Activated B cell treated with CpG ODN at 0.5 μM for 24 hours (primary cell): ENCODE measurements around the gene SYNPO2. TPM values are rescaled to one million over a fixed set of nuclear protein-coding genes. Genes with fewer than 3 reads are reported as not detected.
A peak's percentile ranks its signal among the peaks of the same experiment; 100 is the strongest.
"Not testable (repeated sequence)": the region's sequence is repeated elsewhere in the genome, so short reads cannot be mapped to it uniquely, and the experiment has no call there.

ENCODE experiments used
- ATAC-seq: fragments of 200-7000 bp; cut with Tn5 transposase; one replicate; pipeline ENCODE4 v1.10.0; 2021; ENCODE audit warnings: low read depth, mild to moderate bottlenecking, moderate library complexity
- CTCF ChIA-PET: fragments of 350-600 bp; sonication (Branson Sonifier 250); formaldehyde crosslinking; loops from one replicate; lab custom pipeline; 2021; ENCODE audit warnings: antibody characterized with exemption; lab: Charles Lee
- POLR2A ChIA-PET: fragments of 350-600 bp; sonication (Branson Sonifier 250); formaldehyde crosslinking; loops from one replicate; lab custom pipeline; 2021; ENCODE audit warnings: antibody characterized with exemption; lab: Charles Lee
- DNase-seq: peaks from one replicate; pipeline ENCODE4 v3.0.0; 2022
- H3K27ac Mint-ChIP-seq: one replicate; pipeline ENCODE4 v1.8.0; 2020; ENCODE audit warnings: mixed read lengths
- H3K27me3 Mint-ChIP-seq: one replicate; pipeline ENCODE4 v1.8.0; 2021; ENCODE audit warnings: mixed read lengths
- H3K36me3 Mint-ChIP-seq: one replicate; pipeline ENCODE4 v1.8.0; 2021; ENCODE audit warnings: low read depth, mixed read lengths
- H3K4me1 Mint-ChIP-seq: one replicate; pipeline ENCODE4 v1.8.0; 2021; ENCODE audit warnings: mixed read lengths
- H3K4me3 Mint-ChIP-seq: one replicate; pipeline ENCODE4 v1.8.0; 2020; ENCODE audit warnings: mild to moderate bottlenecking, mixed read lengths
- H3K9me3 Mint-ChIP-seq: one replicate; pipeline ENCODE4 v1.8.0; 2020; ENCODE audit warnings: mixed read lengths
- CTCF ChIP-seq: fragments of 200-600 bp; IDR thresholded peaks from one replicate; pipeline ENCODE4 v1.8.0; 2022; ENCODE audit warnings: antibody characterized with exemption, mild to moderate bottlenecking
- intact Hi-C: fragments of 100-400 bp; cut with micrococcal nuclease; formaldehyde crosslinking; loops from one replicate; pipeline ENCODE4 v1.15.1; 2024
- total RNA-seq: library from RNA; stranded (reverse); gene quantifications from 2 replicates; pipeline ENCODE4 v1.2.3, GENCODE V29; 2022

SYNPO2 gene
- total RNA-seq, 1 donor from 2014 or later = 0.18 TPM

DNA sequence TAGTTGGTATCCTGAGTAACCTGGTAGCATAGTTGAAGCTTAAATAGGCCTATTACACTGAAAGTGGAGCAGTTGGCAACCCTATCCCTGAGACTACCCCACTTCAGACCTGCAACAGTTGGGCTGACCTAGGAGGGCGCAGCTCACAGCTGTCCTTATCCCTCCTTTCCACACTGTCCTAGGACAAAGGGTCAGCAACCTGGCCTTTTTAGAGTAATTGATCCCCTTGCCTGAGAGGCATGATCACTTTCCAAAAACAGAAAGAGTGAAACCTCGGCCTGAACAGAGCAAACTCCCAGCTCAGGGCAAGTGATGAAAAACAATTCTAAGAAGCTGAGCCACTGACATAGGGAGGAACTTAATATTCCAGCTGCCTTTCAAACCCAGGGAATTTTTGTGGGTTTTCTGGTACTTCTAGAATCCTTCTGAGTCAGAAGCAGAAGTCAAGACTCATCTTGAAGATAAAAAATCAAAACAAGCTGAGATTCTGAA is 152.1 kb downstream of the SYNPO2 start:
- Mint-ChIP-seq H3K4me3 (no peak overlapping the region), H3K27me3 (no peaks in the 10 kb centered on the region), H3K9me3 (no peaks in the 10 kb centered on the region), H3K27ac (no peak overlapping the region), H3K36me3 (no peaks in the 10 kb centered on the region), H3K4me1 (peaks cover 5% of the 10 kb centered on the region)
- intact Hi-C loops = loop anchor here (5.0 kb wide), 2 partner anchors 587 to 1012 kb away; partner anchors contain the start of gene PDE5A
- no peak for DNase-seq
- ChIA-PET CTCF (interaction anchor here (0.7 to 3.3 kb wide), 10 partner anchors 11 to 453 kb away, joined by 3 to 27 read pairs (median 4); no protein-coding TSS in a partner anchor), POLR2A (interaction anchor here (0.9 kb wide), 1 partner anchor 259 kb away, joined by 3 read pairs; no protein-coding TSS in a partner anchor)
- no peak for ATAC-seq
- TF ChIP-seq CTCF = no peak

DNA sequence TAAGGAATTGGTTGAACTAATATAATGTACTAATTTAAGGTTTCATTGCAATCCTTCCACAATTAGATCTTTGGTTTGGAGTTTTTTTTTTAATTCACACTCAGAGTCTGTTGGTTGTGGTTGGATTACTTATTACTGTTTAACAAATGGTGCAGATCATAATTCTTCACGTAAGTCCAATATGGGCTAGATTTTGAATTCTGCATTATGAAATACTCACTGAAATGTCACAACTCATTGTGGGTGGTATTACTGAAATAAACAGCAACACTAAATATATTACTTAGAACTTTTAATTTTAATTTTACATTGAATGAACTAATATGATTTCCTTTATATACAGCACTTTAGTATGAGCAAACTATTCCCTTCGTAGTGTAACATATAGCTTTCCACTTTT is 152.7 kb downstream of the SYNPO2 start:
- ATAC-seq (no peak), DNase-seq (no peak)
- Mint-ChIP-seq H3K9me3 (no peaks in the 10 kb centered on the region), H3K4me1 (peaks cover 5% of the 10 kb centered on the region), H3K36me3 (no peaks in the 10 kb centered on the region), H3K4me3 (no peak overlapping the region), H3K27ac (no peak overlapping the region), H3K27me3 (no peaks in the 10 kb centered on the region)
- CTCF ChIA-PET = interaction anchor here (0.7 to 3.3 kb wide), 7 partner anchors 60 to 452 kb away, joined by 4 to 27 read pairs (median 5); partner anchors contain the start of gene USP53
- intact Hi-C loops = loop anchor here (5.0 kb wide), 2 partner anchors 586 to 1011 kb away; partner anchors contain the start of gene PDE5A
- no peak for TF ChIP-seq CTCF
- POLR2A ChIA-PET = no interaction called here

DNA sequence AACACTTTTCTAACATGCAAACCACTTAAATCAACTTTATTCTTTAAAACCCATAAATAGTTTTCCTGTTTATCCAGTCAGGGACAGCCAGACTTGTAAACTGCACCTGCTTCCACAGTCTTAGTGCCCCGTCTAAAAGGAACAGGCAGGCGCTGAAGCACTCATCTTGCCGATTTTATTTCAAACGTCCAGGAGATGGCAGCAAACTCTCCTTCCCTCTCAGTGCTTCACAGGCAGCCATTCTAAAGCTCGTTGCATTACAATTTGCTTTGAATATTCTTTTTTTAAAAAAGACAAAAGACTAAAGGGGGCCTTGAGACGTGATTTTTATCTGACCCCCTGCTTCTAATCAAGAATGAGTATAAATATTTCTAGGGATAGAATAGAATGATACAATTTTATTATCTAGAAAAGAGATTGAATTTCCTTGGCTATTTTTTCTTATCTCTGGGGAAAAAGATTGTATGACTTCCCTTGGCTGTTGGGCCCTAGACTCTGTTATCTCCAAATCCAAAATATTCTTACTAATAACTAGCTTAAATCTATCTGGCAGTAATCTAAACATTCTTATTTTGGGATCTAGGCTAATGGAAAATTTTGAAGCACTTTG is 153.4 kb downstream of the SYNPO2 start:
- Mint-ChIP-seq H3K27me3 (no peaks in the 10 kb centered on the region), H3K9me3 (no peaks in the 10 kb centered on the region), H3K27ac (no peak overlapping the region), H3K4me1 (peaks cover 5% of the 10 kb centered on the region), H3K36me3 (no peaks in the 10 kb centered on the region), H3K4me3 (no peak overlapping the region)
- ATAC-seq (peak; percentile 83), DNase-seq (no peak)
- no peak for TF ChIP-seq CTCF
- intact Hi-C loops = loop anchor here (1.0 to 5.0 kb wide), 9 partner anchors 59 to 1010 kb away; partner anchors contain the start of genes PDE5A and USP53
- CTCF ChIA-PET = interaction anchor here (1.0 to 3.3 kb wide), 6 partner anchors 42 to 247 kb away, joined by 3 to 27 read pairs (median 4); partner anchors contain the start of gene USP53
- POLR2A ChIA-PET = interaction anchor here (0.5 kb wide), 1 partner anchor 98 kb away, joined by 3 read pairs; no protein-coding TSS in a partner anchor

DNA sequence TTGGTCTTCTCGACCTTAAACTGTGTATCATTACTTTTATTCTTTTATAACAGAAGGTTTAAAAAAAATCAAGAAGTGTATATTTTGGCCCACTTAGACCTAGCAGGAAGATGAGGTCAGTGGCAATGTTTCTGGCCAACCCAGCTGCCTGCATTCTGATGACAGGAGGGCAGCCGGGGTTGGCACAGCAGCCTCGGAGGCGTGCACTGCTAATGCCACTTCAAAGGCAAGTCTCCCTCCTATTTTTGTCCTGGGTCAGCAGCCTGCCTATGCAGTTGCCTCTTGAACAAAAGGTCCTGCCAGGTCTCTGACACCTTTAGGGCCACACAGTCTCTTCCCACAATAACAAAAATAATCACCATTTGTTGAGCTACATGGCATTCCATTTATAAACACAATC is 157.6 kb downstream of the SYNPO2 start:
- intact Hi-C loops = no loop called here
- no peaks in the 10 kb centered on the region for H3K9me3 Mint-ChIP-seq
- no peak for DNase-seq
- peaks cover 2% of the 10 kb centered on the region for H3K27me3 Mint-ChIP-seq
- ATAC-seq = no peak
- H3K27ac Mint-ChIP-seq = no peak overlapping the region
- peaks cover 5% of the 10 kb centered on the region for H3K4me1 Mint-ChIP-seq
- POLR2A ChIA-PET = no interaction called here
- H3K4me3 Mint-ChIP-seq = no peak overlapping the region
- TF ChIP-seq CTCF = no peak
- CTCF ChIA-PET = no interaction called here
- no peaks in the 10 kb centered on the region for H3K36me3 Mint-ChIP-seq

DNA sequence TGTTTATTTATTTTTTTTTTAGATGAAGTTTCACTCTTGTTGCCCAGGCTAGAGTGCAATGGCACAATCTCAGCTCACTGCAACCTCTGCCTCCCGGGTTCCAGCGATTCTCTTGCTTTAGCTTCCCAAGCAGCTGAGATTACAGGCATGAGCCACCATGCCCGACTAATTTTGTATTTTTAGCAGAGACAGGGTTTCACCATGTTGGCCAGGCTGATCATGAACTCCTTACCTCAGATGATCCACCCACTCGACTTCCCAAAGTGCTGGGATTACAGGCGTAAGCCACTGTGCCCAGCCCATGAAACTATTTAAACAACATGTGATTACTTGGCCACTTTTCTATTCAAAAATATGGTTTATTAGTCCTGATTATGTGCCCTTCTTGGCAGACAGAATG is 158.4 kb downstream of the SYNPO2 start:
- H3K4me1 Mint-ChIP-seq, ATAC-seq, POLR2A ChIA-PET, H3K36me3 Mint-ChIP-seq, intact Hi-C loops, CTCF ChIA-PET, H3K9me3 Mint-ChIP-seq, H3K27ac Mint-ChIP-seq, DNase-seq, H3K4me3 Mint-ChIP-seq, H3K27me3 Mint-ChIP-seq: not testable (repeated sequence)
